HepG2 (cell line): ENCODE data around the gene UBE2S. TPM values are rescaled to one million over a fixed set of nuclear protein-coding genes. Genes with fewer than 3 reads are reported as not detected.
A peak's percentile ranks its signal among the peaks of the same experiment; 100 is the strongest.

ENCODE experiments used
- ATAC-seq: fragments of 200-7000 bp; cut with Tn5 transposase; 3 replicates; pipeline ENCODE4 v1.9.1; 2020; ENCODE audit warnings: mild to moderate bottlenecking, moderate library complexity
- BruUV-seq: library from RNA; stranded (reverse); fragments of 400-500 nt; replicated peaks from 2 replicates; lab custom pipeline; 2021; lab: Mats Ljungman, UMichigan
- CTCF ChIA-PET: fragments of 300-600 bp; formaldehyde crosslinking; extraction: SDS; loops from one replicate; lab custom pipeline; 2021; ENCODE audit warnings: low total read pairs, inconsistent platforms, low intra/inter-chr PET ratio; lab: Yijun Ruan, JAX
- POLR2A ChIA-PET: fragments of 350-600 bp; sonication (Branson Sonifier 250); formaldehyde crosslinking; loops from one replicate; lab custom pipeline; 2020; ENCODE audit warnings: antibody characterized with exemption, inconsistent platforms; lab: Yijun Ruan, JAX
- DNase-seq: peaks from one replicate; pipeline ENCODE4 v3.0.0-alpha.2; 2015; ENCODE audit warnings: low spot score
- FAIRE-seq: peaks from 3 replicates; lab custom pipeline; 2011; peaks lifted over from hg19 to GRCh38; lab: Jason Lieb, UNC
- H2AFZ ChIP-seq: one replicate; pipeline ENCODE4 v1.6.1; 2011; ENCODE audit warnings: low read length, inconsistent platforms
- H3K27ac ChIP-seq: fragments of 300-600 bp; 3 replicates; pipeline ENCODE4 v1.8.0; 2011; ENCODE audit warnings: mixed run types, mild to moderate bottlenecking, mixed read lengths, low read length, inconsistent platforms; ENCODE audit not compliant: insufficient read depth; ENCODE audit errors: extremely low read length
- H3K27me3 ChIP-seq, 2 experiments: fragments of 200-600 bp in 1 of 2; 2 replicates in 1 of 2; 3 replicates in 1 of 2; pipeline versions ENCODE4 v1.6.0 to v1.8.0; 2011; ENCODE audit warnings: low read length in 2 of 2, mild to moderate bottlenecking in 2 of 2, moderate library complexity in 2 of 2, inconsistent platforms in 1 of 2; ENCODE audit not compliant: insufficient read depth in 2 of 2, control insufficient read depth in 1 of 2
- H3K36me3 ChIP-seq, 2 experiments: fragments of 200-600 bp in 1 of 2; replicated peaks in 1 of 2; 2 replicates in 1 of 2; 3 replicates in 1 of 2; pipeline versions ENCODE4 v1.5.1 to v1.8.0; 2011; ENCODE audit warnings: low read length in 2 of 2, inconsistent platforms in 1 of 2; ENCODE audit not compliant: insufficient read depth in 2 of 2, control insufficient read depth in 1 of 2
- H3K4me1 ChIP-seq: 2 replicates; pipeline ENCODE4 v1.5.1; 2012; ENCODE audit warnings: low read length, inconsistent platforms; ENCODE audit not compliant: insufficient read depth
- H3K4me2 ChIP-seq: 2 replicates; pipeline ENCODE4 v1.6.0; 2011; ENCODE audit warnings: low read depth, low read length, inconsistent platforms
- H3K4me3 ChIP-seq, 3 experiments: fragments of 200-600 bp in 1 of 3; sonication (generic), shearing (Covaris generic) in 1 of 3; replicated peaks in 1 of 3; 2 replicates each; pipeline ENCODE4 v1.5.1; 2011 to 2016; ENCODE audit warnings: low read length in 3 of 3, inconsistent platforms in 2 of 3, low read depth in 2 of 3, mild to moderate bottlenecking in 2 of 3, control low read depth in 1 of 3, mixed read lengths in 1 of 3; ENCODE audit not compliant: insufficient read depth in 1 of 3
- H3K79me2 ChIP-seq: one replicate; pipeline ENCODE4 v1.6.1; 2011; ENCODE audit warnings: low read length, inconsistent platforms; ENCODE audit not compliant: insufficient read depth
- H3K9ac ChIP-seq: 2 replicates; pipeline ENCODE4 v1.6.0; 2011; ENCODE audit warnings: mild to moderate bottlenecking, low read depth, low read length, inconsistent platforms; ENCODE audit not compliant: insufficient read depth
- H3K9me3 ChIP-seq: 2 replicates; pipeline ENCODE4 v1.5.1; 2012; ENCODE audit warnings: mild to moderate bottlenecking, low read length
- H4K20me1 ChIP-seq: 2 replicates; pipeline ENCODE4 v1.6.0; 2011; ENCODE audit warnings: inconsistent platforms, mild to moderate bottlenecking, low read length, moderate library complexity; ENCODE audit not compliant: insufficient read depth
- ARID2 ChIP-seq: sonication (generic); formaldehyde crosslinking; IDR thresholded peaks from 2 replicates; pipeline ENCODE4 v1.8.1; 2022; ENCODE audit warnings: mild to moderate bottlenecking, missing genetic modification reagents, borderline replicate concordance
- IKZF5 ChIP-seq: IDR thresholded peaks from 2 replicates; pipeline ENCODE4 v1.6.1; 2018; ENCODE audit warnings: missing genetic modification reagents, mild to moderate bottlenecking, missing compliant biosample characterization
- MED8 ChIP-seq: sonication (generic); formaldehyde crosslinking; IDR thresholded peaks from 2 replicates; pipeline ENCODE4 v1.8.1; 2023; ENCODE audit warnings: mild to moderate bottlenecking, missing genetic modification reagents; ENCODE audit not compliant: insufficient replicate concordance
- MEIS1 ChIP-seq: sonication (generic); formaldehyde crosslinking; IDR thresholded peaks from 2 replicates; pipeline ENCODE4 v1.9.0; 2021; ENCODE audit warnings: mild to moderate bottlenecking, missing genetic modification reagents, moderate library complexity, borderline replicate concordance
- NFATC3 ChIP-seq: sonication (generic); formaldehyde crosslinking; IDR thresholded peaks from 2 replicates; pipeline ENCODE4 v1.5.1; 2020; ENCODE audit warnings: mild to moderate bottlenecking, missing genetic modification reagents
- NFE2L2 ChIP-seq: fragments of 150-350 bp; IDR thresholded peaks from 2 replicates; pipeline ENCODE4 v1.6.1; 2014; ENCODE audit warnings: low read length
- NPAS2 ChIP-seq: sonication (generic); formaldehyde crosslinking; IDR thresholded peaks from 2 replicates; pipeline ENCODE4 v1.8.0; 2022; ENCODE audit warnings: mild to moderate bottlenecking, missing genetic modification reagents, borderline replicate concordance
- RARA ChIP-seq: IDR thresholded peaks from 2 replicates; pipeline ENCODE4 v1.6.1; 2016; ENCODE audit warnings: missing genetic modification reagents, missing compliant biosample characterization
- RBAK ChIP-seq: sonication (generic); formaldehyde crosslinking; IDR thresholded peaks from 2 replicates; pipeline ENCODE4 v1.5.1; 2020; ENCODE audit warnings: mild to moderate bottlenecking, missing genetic modification reagents
- SP1 ChIP-seq, 2 experiments: fragments of 450-650 bp in 1 of 2; sonication (generic) in 1 of 2; formaldehyde crosslinking in 1 of 2; IDR thresholded peaks; 2 replicates each; pipeline versions ENCODE4 v1.4.0 to v1.6.1; 2016 to 2020; ENCODE audit warnings: missing genetic modification reagents in 1 of 2
- ZFYVE20 ChIP-seq: sonication (generic); formaldehyde crosslinking; IDR thresholded peaks from 2 replicates; pipeline ENCODE4 v1.8.0; 2023; ENCODE audit warnings: low read depth, mild to moderate bottlenecking, moderate library complexity, missing genetic modification reagents, borderline replicate concordance
- ZGPAT ChIP-seq: IDR thresholded peaks from 2 replicates; pipeline ENCODE4 v1.6.1; 2016; ENCODE audit warnings: mild to moderate bottlenecking
- ZMYM2 ChIP-seq: sonication (generic); formaldehyde crosslinking; IDR thresholded peaks from 2 replicates; pipeline ENCODE4 v1.8.0; 2022; ENCODE audit warnings: mild to moderate bottlenecking, missing genetic modification reagents
- ZNF430 ChIP-seq: sonication (generic); formaldehyde crosslinking; IDR thresholded peaks from 2 replicates; pipeline ENCODE4 v1.9.0; 2021; ENCODE audit warnings: mild to moderate bottlenecking, missing genetic modification reagents
- ZNF446 ChIP-seq: sonication (generic); formaldehyde crosslinking; IDR thresholded peaks from 2 replicates; pipeline ENCODE4 v1.5.0; 2020; ENCODE audit warnings: mild to moderate bottlenecking, missing genetic modification reagents
- ZNF670 ChIP-seq: sonication (generic); formaldehyde crosslinking; IDR thresholded peaks from 2 replicates; pipeline ENCODE4 v1.8.0; 2022; ENCODE audit warnings: mild to moderate bottlenecking, missing genetic modification reagents, borderline replicate concordance
- ZNF83 ChIP-seq: sonication (generic); formaldehyde crosslinking; IDR thresholded peaks from 2 replicates; pipeline ENCODE4 v1.4.0; 2020; ENCODE audit warnings: missing genetic modification reagents, mild to moderate bottlenecking, borderline replicate concordance
- WGBS: methylation state at CpG from one replicate; pipeline ENCODE4 v1.1.6; 2017; ENCODE audit warnings: low lambda C conversion rate; 5-methylcytosine and 5-hydroxymethylcytosine counted together
- in situ Hi-C: cut with HindIII; loops from 2 replicates; pipeline ENCODE4 v1.10.0; 2017; ENCODE audit warnings: low pct_unique_long_range_greater_than_20kb; ENCODE audit not compliant: extremely low pct_ligation_motif_present
- intact Hi-C: fragments of 100-400 bp; cut with micrococcal nuclease; formaldehyde crosslinking; loops from one replicate; pipeline ENCODE4 v1.10.0; 2022; ENCODE audit not compliant: unreplicated experiment
- polyA plus RNA-seq, 8 experiments: library from polyadenylated mRNA; depleted of rRNA in 3 of 8; stranded (reverse) in 7 of 8; unstranded in 1 of 8; fragments of >200 nt; fragmentation: Illumina TruSeq in 4 of 8; extraction: Trizol in 4 of 8; gene quantifications; 2 replicates each; pipeline versions ENCODE4 v1.2.1 to v1.2.3, GENCODE V29; 2011 to 2016; ENCODE audit warnings: low read depth in 4 of 8, missing spikeins in 1 of 8, mixed read lengths in 1 of 8; ENCODE audit not compliant: insufficient read depth in 1 of 8
- total RNA-seq, 5 experiments: library from RNA; depleted of rRNA; stranded (reverse); fragments of >200 nt; fragmentation: Illumina TruSeq; extraction: Trizol; gene quantifications; 2 replicates each; pipeline ENCODE4 v1.2.3, GENCODE V29; 2016; ENCODE audit warnings: low read depth in 1 of 5
- TF ChIP-seq, protein P1 (sequence below): sonication (generic); formaldehyde crosslinking; IDR thresholded peaks from 2 replicates; pipeline ENCODE4 v1.5.1; 2020; ENCODE audit warnings: missing genetic modification reagents, mild to moderate bottlenecking, borderline replicate concordance
- TF ChIP-seq, protein P2 (sequence below): sonication (generic); formaldehyde crosslinking; IDR thresholded peaks from 2 replicates; pipeline ENCODE4 v1.5.0; 2020; ENCODE audit warnings: missing genetic modification reagents

The UBE2S gene
- total and polyA plus RNA-seq, 2 of the 13 experiments (the other 11 are each of a cell fraction or from before 2014, with no cell fraction given) = 32.2 to 39.3 TPM

DNA sequence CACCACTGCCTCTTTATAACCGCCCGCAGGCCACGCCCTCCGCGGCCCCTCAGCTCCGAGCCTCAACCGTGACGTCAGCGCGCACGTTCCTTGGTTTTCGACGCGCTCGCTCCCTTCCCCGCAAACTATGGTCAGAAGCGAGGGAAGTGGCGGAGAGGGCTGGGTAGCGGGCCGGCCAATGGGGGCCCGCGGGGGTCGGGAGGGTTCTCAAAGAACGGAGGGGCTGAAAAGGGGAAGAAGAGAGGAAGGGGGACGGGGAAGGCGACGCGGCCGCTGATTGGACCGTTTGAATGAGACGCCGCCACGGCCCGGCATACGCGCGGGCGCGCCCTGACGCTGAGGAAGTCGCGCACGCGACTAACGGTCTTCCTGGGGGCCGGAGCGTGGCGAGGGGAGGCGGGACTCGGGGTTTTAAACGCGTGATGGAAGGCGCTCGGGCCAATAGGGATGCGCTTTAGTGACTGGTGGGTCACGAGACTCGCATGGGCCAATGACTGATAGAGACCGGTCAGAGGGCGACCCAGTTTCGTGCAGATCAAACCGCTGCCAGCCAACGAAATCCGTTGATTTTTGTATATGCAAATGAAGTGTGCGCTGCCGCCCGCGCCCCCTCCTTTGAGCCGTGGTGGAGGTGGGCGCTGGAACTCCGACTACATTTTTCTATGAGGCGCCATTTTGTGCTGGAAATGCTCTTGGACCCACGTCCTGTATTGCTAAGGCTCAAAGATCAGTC is 378 bp upstream of the UBE2S start:
- Histone ChIP-seq H3K27me3 (peaks cover 0 to 5% of the 10 kb centered on the region in 2 experiments; a peak in 1 of 5 replicates), H3K4me3 (peak overlapping the region; percentile 82 to 88 (median 83); a peak in 5 of 6 replicates), H3K36me3 (peaks cover 6 to 16% of the 10 kb centered on the region in 2 experiments; a peak in 4 of 5 replicates), H3K4me1 (peaks cover 26% of the 10 kb centered on the region), H3K79me2 (peaks cover 16% of the 10 kb centered on the region), H3K27ac (peak overlapping the region; percentile 68), H3K4me2 (peak overlapping the region; percentile 57), H3K9ac (peak overlapping the region; percentile 86), H3K9me3 (no peaks in the 10 kb centered on the region), H4K20me1 (no peaks in the 10 kb centered on the region), H2AFZ (no peak overlapping the region)
- ATAC-seq (peak; percentile 86), FAIRE-seq (peak; percentile 18), DNase-seq (peak; percentile 83)
- ChIA-PET POLR2A (interaction anchor here (0.5 to 2.9 kb wide), 41 partner anchors 10 to 291 kb away, joined by 3 to 62 read pairs (median 5); partner anchors contain the start of genes DNAAF3, HSPBP1, ISOC2 and KMT5C), CTCF (no interaction called here)
- 47% methylated on average over 58 of the region's 72 CpGs for WGBS
- intact Hi-C loops (no loop called here), in situ Hi-C loops (loop anchor here (5.0 kb wide), 1 partner anchor 261 kb away; the partner anchor contains the start of gene TNNT1)
- TSS peak; percentile 69 for BruUV-seq
- TF ChIP-seq NFATC3 (CRISPR knock-in tag) (no peak), NPAS2 (CRISPR knock-in tag) (no peak), ZNF446 (no peak), ZFYVE20 (CRISPR knock-in tag) (no peak), SP1 (IDR thresholded peaks at IDR 0.05) (no peak), SP1 (CRISPR knock-in tag; IDR thresholded peaks at IDR 0.05) (peak; percentile 84), ZNF670 (CRISPR knock-in tag) (no peak), RARA (CRISPR knock-in tag) (peak; percentile 32; the same call in 1 of the 2 replicates), ZMYM2 (CRISPR knock-in tag) (peak; percentile 84), RBAK (CRISPR knock-in tag) (no peak), ZNF430 (CRISPR knock-in tag) (peak; percentile 43; the same call in 1 of the 2 replicates), NFE2L2 (no peak), ARID2 (CRISPR knock-in tag) (no peak), ZGPAT (CRISPR knock-in tag) (peak; percentile 81; the same call in 1 of the 2 replicates), MEIS1 (CRISPR knock-in tag) (no peak), ZNF83 (CRISPR knock-in tag) (no peak), IKZF5 (no peak), MED8 (peak; percentile 76)
- TF ChIP-seq, protein P1, sequence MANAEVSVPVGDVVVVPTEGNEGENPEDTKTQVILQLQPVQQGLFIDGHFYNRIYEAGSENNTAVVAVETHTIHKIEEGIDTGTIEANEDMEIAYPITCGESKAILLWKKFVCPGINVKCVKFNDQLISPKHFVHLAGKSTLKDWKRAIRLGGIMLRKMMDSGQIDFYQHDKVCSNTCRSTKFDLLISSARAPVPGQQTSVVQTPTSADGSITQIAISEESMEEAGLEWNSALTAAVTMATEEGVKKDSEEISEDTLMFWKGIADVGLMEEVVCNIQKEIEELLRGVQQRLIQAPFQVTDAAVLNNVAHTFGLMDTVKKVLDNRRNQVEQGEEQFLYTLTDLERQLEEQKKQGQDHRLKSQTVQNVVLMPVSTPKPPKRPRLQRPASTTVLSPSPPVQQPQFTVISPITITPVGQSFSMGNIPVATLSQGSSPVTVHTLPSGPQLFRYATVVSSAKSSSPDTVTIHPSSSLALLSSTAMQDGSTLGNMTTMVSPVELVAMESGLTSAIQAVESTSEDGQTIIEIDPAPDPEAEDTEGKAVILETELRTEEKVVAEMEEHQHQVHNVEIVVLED = peak; percentile 95
- TF ChIP-seq, protein P2, sequence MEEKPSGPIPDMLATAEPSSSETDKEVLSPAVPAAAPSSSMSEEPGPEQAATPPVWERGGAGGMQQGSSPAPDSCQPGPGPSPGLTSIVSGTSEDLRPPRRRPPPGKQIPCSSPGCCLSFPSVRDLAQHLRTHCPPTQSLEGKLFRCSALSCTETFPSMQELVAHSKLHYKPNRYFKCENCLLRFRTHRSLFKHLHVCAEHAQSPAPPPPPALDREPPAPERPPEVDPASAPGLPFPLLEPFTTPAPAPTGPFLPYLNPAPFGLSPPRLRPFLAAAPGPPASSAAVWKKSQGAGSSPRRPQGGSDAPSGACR (CRISPR knock-in tag) = no peak
